CD14-positive monocyte (primary cell): ENCODE measurements around the gene BLVRB. TPM values are rescaled to one million over a fixed set of nuclear protein-coding genes. Genes with fewer than 3 reads are reported as not detected.
A peak's percentile ranks its signal among the peaks of the same experiment; 100 is the strongest.

Experiments
- DNase-seq, 3 donors: peaks; one replicate each; pipeline ENCODE4 v3.0.0-alpha.2; 2011 to 2022
- H2AFZ ChIP-seq: 2 replicates; pipeline ENCODE4 v1.6.0; 2012; ENCODE audit warnings: mild to moderate bottlenecking, low read depth, low read length, inconsistent platforms; ENCODE audit not compliant: insufficient read depth, poor library complexity, severe bottlenecking
- H3K27ac ChIP-seq, 2 donors: 1 replicate in 1 of 2; 2 replicates in 1 of 2; pipeline ENCODE4 v1.5.1; 2012 to 2013; ENCODE audit warnings: low read length in 2 of 2, control low read depth in 1 of 2, inconsistent platforms in 1 of 2, low read depth in 1 of 2, mild to moderate bottlenecking in 1 of 2
- H3K27me3 ChIP-seq, 2 donors: one replicate each; pipeline versions ENCODE4 v1.6.0 to v1.6.1; 2011 to 2013; ENCODE audit warnings: low read length in 2 of 2; ENCODE audit not compliant: control insufficient read depth in 2 of 2, insufficient read depth in 2 of 2
- H3K36me3 ChIP-seq, 2 donors: replicated peaks in 1 of 2; 1 replicate in 1 of 2; 2 replicates in 1 of 2; pipeline versions ENCODE4 v1.5.1 to v1.6.1; 2012 to 2013; ENCODE audit warnings: low read length in 2 of 2, control low read depth in 1 of 2, inconsistent platforms in 1 of 2, mild to moderate bottlenecking in 1 of 2; ENCODE audit not compliant: insufficient read depth in 2 of 2, control insufficient read depth in 1 of 2
- H3K4me1 ChIP-seq, 2 donors: 1 replicate in 1 of 2; 2 replicates in 1 of 2; pipeline versions ENCODE4 v1.5.1 to v1.6.1; 2012 to 2013; ENCODE audit warnings: low read length in 2 of 2, control low read depth in 1 of 2, inconsistent platforms in 1 of 2, mild to moderate bottlenecking in 1 of 2, moderate library complexity in 1 of 2; ENCODE audit not compliant: insufficient read depth in 2 of 2, control insufficient read depth in 1 of 2
- H3K4me2 ChIP-seq: replicated peaks from 2 replicates; pipeline ENCODE3; 2012; ENCODE audit warnings: low read length, moderate library complexity, mild to moderate bottlenecking; ENCODE audit not compliant: poor library complexity, severe bottlenecking; ENCODE audit errors: extremely low read depth
- H3K4me3 ChIP-seq, 3 experiments: fragments of 200-600 bp in 1 of 3; sonication (generic) in 1 of 3; replicated peaks in 1 of 3; 1 replicate in 2 of 3; 2 replicates in 1 of 3; pipeline ENCODE4 v1.5.1; 2011 to 2013; ENCODE audit warnings: low read length in 3 of 3, mild to moderate bottlenecking in 3 of 3, control low read depth in 2 of 3, low read depth in 2 of 3, inconsistent platforms in 1 of 3, moderate library complexity in 1 of 3
- H3K79me2 ChIP-seq: 2 replicates; pipeline ENCODE4 v1.6.0; 2012; ENCODE audit warnings: mild to moderate bottlenecking, control low read depth, inconsistent platforms, low read length, moderate library complexity; ENCODE audit not compliant: insufficient read depth
- H3K9ac ChIP-seq: 2 replicates; pipeline ENCODE4 v1.6.0; 2017; ENCODE audit warnings: low read length, mild to moderate bottlenecking; ENCODE audit not compliant: insufficient read depth, poor library complexity, severe bottlenecking
- H3K9me3 ChIP-seq, 2 donors: replicated peaks in 1 of 2; 1 replicate in 1 of 2; 2 replicates in 1 of 2; pipeline versions ENCODE4 v1.5.1 to v1.6.1; 2012 to 2013; ENCODE audit warnings: low read length in 2 of 2, control low read depth in 1 of 2; ENCODE audit not compliant: control insufficient read depth in 1 of 2, insufficient read depth in 1 of 2
- H4K20me1 ChIP-seq: 2 replicates; pipeline ENCODE4 v1.6.0; 2012; ENCODE audit warnings: mild to moderate bottlenecking, low read length, control low read depth, moderate library complexity; ENCODE audit not compliant: insufficient read depth
- H3K27ac Mint-ChIP-seq, 7 donors: one replicate each; pipeline ENCODE4 v1.8.0; 2020; ENCODE audit warnings: mild to moderate bottlenecking in 7 of 7, mixed read lengths in 7 of 7, moderate library complexity in 6 of 7, inconsistent platforms in 2 of 7
- H3K27me3 Mint-ChIP-seq, 3 donors: one replicate each; pipeline ENCODE4 v1.8.0; 2021 to 2022; ENCODE audit warnings: low read depth in 3 of 3, mild to moderate bottlenecking in 3 of 3, mixed read lengths in 3 of 3, moderate library complexity in 3 of 3, inconsistent platforms in 1 of 3
- H3K36me3 Mint-ChIP-seq, 2 donors: one replicate each; pipeline ENCODE4 v1.8.0; 2020; ENCODE audit warnings: mixed read lengths in 2 of 2, inconsistent platforms in 1 of 2, mild to moderate bottlenecking in 1 of 2
- H3K4me1 Mint-ChIP-seq: one replicate; pipeline ENCODE4 v1.8.0; 2020; ENCODE audit warnings: mild to moderate bottlenecking, mixed read lengths
- H3K4me3 Mint-ChIP-seq, 2 donors: one replicate each; pipeline ENCODE4 v1.8.0; 2020; ENCODE audit warnings: mild to moderate bottlenecking in 2 of 2, mixed read lengths in 2 of 2, moderate library complexity in 1 of 2
- H3K9me3 Mint-ChIP-seq, 7 donors: one replicate each; pipeline ENCODE4 v1.8.0; 2020 to 2022; ENCODE audit warnings: mixed read lengths in 7 of 7, mild to moderate bottlenecking in 6 of 7, moderate library complexity in 6 of 7, inconsistent platforms in 2 of 7
- WGBS: methylation state at CpG from one replicate; pipeline ENCODE4 v1.1.5; 2013; ENCODE audit warnings: missing lambda C conversion rate; ENCODE audit not compliant: insufficient coverage; 5-methylcytosine and 5-hydroxymethylcytosine counted together
- intact Hi-C, 2 donors: fragments of 100-400 bp; cut with micrococcal nuclease; formaldehyde crosslinking; loops; one replicate each; pipeline versions ENCODE4 v1.15.0 to v1.15.1; 2023
- polyA plus RNA-seq, 3 donors: library from polyadenylated mRNA; depleted of rRNA in 1 of 3; unstranded in 2 of 3; stranded (reverse) in 1 of 3; fragments of 300-500 nt in 2 of 3; fragments of >200 nt in 1 of 3; fragmentation: Illumina TruSeq in 2 of 3; gene quantifications; 1 replicate in 2 of 3; 2 replicates in 1 of 3; pipeline ENCODE4 v1.2.3, GENCODE V29; 2012 to 2021
- TF ChIP-seq, protein P1 (sequence below): fragments of 200-600 bp; IDR thresholded peaks from one replicate; pipeline ENCODE4 v1.8.0; 2022; ENCODE audit warnings: antibody characterized with exemption, mild to moderate bottlenecking

BLVRB gene
- polyA plus RNA-seq, 3 donors: 299 to 625 (median 601) TPM

DNA sequence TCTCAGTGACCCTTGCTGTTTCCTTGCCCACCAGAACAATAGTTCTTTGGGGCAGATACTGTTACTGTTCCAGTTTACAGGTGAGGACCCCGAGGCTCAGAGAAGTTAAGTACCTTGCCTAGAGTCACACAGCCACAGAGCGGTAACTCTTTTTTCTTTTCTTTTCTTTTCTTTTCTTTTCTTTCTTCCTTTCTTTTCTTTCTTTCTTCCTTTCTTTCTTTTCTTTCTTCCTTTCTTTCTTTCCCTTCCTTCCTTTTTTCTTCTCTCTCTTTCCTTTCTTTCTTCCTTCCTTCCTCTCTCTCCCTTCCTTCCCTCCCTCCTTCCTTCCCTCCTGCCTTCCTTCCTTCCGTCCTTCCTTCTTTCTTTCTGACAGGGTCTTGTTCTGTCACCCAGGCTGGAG, 47.5 kb downstream of the BLVRB start:
- H3K9me3 Mint-ChIP-seq: peaks cover 0 to 3% (median 0%) of the 10 kb centered on the region in 7 donors
- Histone ChIP-seq H3K27me3 (no peaks in the 10 kb centered on the region), H3K36me3 (peaks cover 9% of the 10 kb centered on the region in 2 donors), H3K79me2 (peaks cover 15% of the 10 kb centered on the region), H3K27ac (no peak overlapping the region), H4K20me1 (peaks cover 8% of the 10 kb centered on the region), H3K4me3 (no peak overlapping the region), H3K4me1 (peaks cover 34 to 50% of the 10 kb centered on the region in 2 donors), H2AFZ (peak overlapping the region; percentile 77), H3K4me2 (no peak overlapping the region), H3K9ac (no peak overlapping the region), H3K9me3 (no peaks in the 10 kb centered on the region)
- peak overlapping the region in 3 of 7 donors; percentile 30 to 74 (median 39) for H3K27ac Mint-ChIP-seq
- intact Hi-C loops: no loop called here
- TF ChIP-seq, protein P1, sequence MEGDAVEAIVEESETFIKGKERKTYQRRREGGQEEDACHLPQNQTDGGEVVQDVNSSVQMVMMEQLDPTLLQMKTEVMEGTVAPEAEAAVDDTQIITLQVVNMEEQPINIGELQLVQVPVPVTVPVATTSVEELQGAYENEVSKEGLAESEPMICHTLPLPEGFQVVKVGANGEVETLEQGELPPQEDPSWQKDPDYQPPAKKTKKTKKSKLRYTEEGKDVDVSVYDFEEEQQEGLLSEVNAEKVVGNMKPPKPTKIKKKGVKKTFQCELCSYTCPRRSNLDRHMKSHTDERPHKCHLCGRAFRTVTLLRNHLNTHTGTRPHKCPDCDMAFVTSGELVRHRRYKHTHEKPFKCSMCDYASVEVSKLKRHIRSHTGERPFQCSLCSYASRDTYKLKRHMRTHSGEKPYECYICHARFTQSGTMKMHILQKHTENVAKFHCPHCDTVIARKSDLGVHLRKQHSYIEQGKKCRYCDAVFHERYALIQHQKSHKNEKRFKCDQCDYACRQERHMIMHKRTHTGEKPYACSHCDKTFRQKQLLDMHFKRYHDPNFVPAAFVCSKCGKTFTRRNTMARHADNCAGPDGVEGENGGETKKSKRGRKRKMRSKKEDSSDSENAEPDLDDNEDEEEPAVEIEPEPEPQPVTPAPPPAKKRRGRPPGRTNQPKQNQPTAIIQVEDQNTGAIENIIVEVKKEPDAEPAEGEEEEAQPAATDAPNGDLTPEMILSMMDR: no peak
- peaks cover 46% of the 10 kb centered on the region for H3K4me1 Mint-ChIP-seq
- H3K36me3 Mint-ChIP-seq: peaks cover 9 to 11% of the 10 kb centered on the region in 2 donors
- no peak for DNase-seq
- no peak overlapping the region for H3K4me3 Mint-ChIP-seq
- WGBS: 63% methylated on average over 3 of the region's 3 CpGs
- peaks cover 3 to 8% (median 4%) of the 10 kb centered on the region in 3 donors for H3K27me3 Mint-ChIP-seq

DNA sequence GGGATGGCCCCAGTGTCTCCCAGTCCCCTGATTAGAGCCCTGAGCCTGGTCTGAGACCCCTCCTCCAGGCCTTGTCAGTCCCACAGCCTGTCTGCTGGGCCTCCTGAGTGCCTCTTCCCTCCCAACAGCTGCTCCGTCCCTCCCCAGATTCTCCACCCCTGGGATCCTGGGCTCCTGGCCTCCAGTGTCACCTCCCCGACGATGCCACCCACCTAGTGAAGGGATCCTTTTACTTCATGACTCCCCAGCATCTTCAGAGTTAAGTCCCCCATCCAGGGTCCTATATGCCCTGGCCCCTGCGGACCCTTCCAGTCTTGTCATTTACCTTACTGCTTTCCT, 47.9 kb downstream of the BLVRB start:
- Histone ChIP-seq H2AFZ (peak overlapping the region; percentile 77), H3K4me3 (peak overlapping the region in 1 of 3 experiments; percentile 42), H3K9me3 (no peaks in the 10 kb centered on the region), H3K36me3 (peaks cover 5% of the 10 kb centered on the region in 2 donors), H3K4me1 (peaks cover 34 to 50% of the 10 kb centered on the region in 2 donors), H3K9ac (peak overlapping the region; percentile 10), H3K27ac (peak overlapping the region; percentile 21 to 61), H4K20me1 (peaks cover 3% of the 10 kb centered on the region), H3K79me2 (peaks cover 11% of the 10 kb centered on the region), H3K4me2 (peak overlapping the region; percentile 61), H3K27me3 (no peaks in the 10 kb centered on the region)
- TF ChIP-seq, protein P1: no peak
- H3K36me3 Mint-ChIP-seq: peaks cover 6 to 7% of the 10 kb centered on the region in 2 donors
- DNase-seq: no peak
- H3K27me3 Mint-ChIP-seq: peaks cover 4 to 8% (median 4%) of the 10 kb centered on the region in 3 donors
- intact Hi-C loops: no loop called here
- peak overlapping the region in 5 of 7 donors; percentile 62 to 77 (median 69) for H3K27ac Mint-ChIP-seq
- H3K4me3 Mint-ChIP-seq: peak overlapping the region in 1 of 2 donors; percentile 80
- peaks cover 46% of the 10 kb centered on the region for H3K4me1 Mint-ChIP-seq
- 75% methylated on average over 4 of the region's 4 CpGs for WGBS
- H3K9me3 Mint-ChIP-seq: peaks cover 0 to 3% (median 0%) of the 10 kb centered on the region in 7 donors
